Spleen (tissue), 7 donors: ENCODE data around the gene ERBB3.

Source experiments
- POLR2A ChIP-seq, 3 donors: fragments of 450-650 bp; IDR thresholded peaks; one replicate each; pipeline ENCODE4 v1.5.1; 2017; ENCODE audit warnings: antibody characterized with exemption in 3 of 3, mild to moderate bottlenecking in 1 of 3
- POLR2AphosphoS5 ChIP-seq, 3 donors: sonication (generic); formaldehyde crosslinking; IDR thresholded peaks; one replicate each; pipeline ENCODE4 v1.5.1; 2017; ENCODE audit warnings: antibody characterized with exemption in 3 of 3
- TF ChIP-seq, protein P1 (sequence below), 11 experiments: fragments of 200-600 bp in 7 of 11; fragments of 450-650 bp in 4 of 11; sonication (generic) in 4 of 11; IDR thresholded peaks in 8 of 11; conservative IDR thresholded peaks in 3 of 11; 1 replicate in 7 of 11; 2 replicates in 4 of 11; pipeline versions ENCODE4 v1.4.0 to v1.8.0; 2016 to 2021; ENCODE audit warnings: antibody characterized with exemption in 11 of 11, inconsistent platforms in 4 of 11, mild to moderate bottlenecking in 1 of 11
- donor health status: DM: no; HTN: no; CAD: no; lungs with moderate emphysema.
- donor health status: DM: no; HTN: no; CAD: no.
- donor health status: DM: no; HTN: no; CAD: no.

DNA sequence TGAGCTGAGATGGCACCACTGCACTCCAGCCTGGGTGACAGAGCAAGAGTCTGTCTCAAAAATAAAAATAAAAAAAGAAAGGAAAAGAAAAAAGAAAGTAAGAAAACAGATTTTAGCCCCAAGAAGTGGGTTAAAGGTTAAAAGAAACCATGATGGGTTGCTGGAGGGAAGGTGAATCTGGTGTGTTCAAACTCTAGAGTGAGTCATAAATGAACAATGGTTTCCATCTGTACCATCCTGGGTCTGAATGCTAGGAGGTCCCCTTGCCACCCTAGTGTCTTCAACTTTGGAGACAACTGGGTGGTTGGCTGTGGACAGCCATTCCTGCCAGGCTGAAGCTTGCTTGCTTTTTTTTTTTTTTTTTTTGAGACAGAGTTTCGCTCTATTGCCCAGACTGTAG is 39.8 kb upstream of the ERBB3 start:
- TF ChIP-seq, protein P1, sequence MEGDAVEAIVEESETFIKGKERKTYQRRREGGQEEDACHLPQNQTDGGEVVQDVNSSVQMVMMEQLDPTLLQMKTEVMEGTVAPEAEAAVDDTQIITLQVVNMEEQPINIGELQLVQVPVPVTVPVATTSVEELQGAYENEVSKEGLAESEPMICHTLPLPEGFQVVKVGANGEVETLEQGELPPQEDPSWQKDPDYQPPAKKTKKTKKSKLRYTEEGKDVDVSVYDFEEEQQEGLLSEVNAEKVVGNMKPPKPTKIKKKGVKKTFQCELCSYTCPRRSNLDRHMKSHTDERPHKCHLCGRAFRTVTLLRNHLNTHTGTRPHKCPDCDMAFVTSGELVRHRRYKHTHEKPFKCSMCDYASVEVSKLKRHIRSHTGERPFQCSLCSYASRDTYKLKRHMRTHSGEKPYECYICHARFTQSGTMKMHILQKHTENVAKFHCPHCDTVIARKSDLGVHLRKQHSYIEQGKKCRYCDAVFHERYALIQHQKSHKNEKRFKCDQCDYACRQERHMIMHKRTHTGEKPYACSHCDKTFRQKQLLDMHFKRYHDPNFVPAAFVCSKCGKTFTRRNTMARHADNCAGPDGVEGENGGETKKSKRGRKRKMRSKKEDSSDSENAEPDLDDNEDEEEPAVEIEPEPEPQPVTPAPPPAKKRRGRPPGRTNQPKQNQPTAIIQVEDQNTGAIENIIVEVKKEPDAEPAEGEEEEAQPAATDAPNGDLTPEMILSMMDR (IDR thresholded peaks at IDR 0.05 in 8 of 11, conservative IDR thresholded peaks at IDR 0.05 in 3 of 11): no peak
- TF ChIP-seq POLR2A (IDR thresholded peaks at IDR 0.05) (no peak), POLR2AphosphoS5 (IDR thresholded peaks at IDR 0.05) (no peak)
